Measurements from ENCODE around the gene ERLEC1.
"Not testable (repeated sequence)": the region's sequence is repeated elsewhere in the genome, so short reads cannot be mapped to it uniquely, and the experiment has no call there.

The ERLEC1 gene

GRCh38 chr2:53784436-53784835, 2.4 kb upstream of the ERLEC1 start:
- DNase-seq = no peak

- DNase-seq = no peak
These were observed 1.5 kb upstream of the ERLEC1 start for GRCh38 chr2:53785366-53785765.

- DNase-seq = peak; percentile 63
These were observed 516 bp upstream of the ERLEC1 start for GRCh38 chr2:53786352-53786704.

GRCh38 chr2:53787614-53788289, 908 bp downstream of the ERLEC1 start:
- peak; percentile 46 for DNase-seq

- DNase-seq = no peak
These were observed 6.4 kb downstream of the ERLEC1 start for GRCh38 chr2:53793261-53793660.

- DNase-seq = no peak
These were observed 7.0 kb downstream of the ERLEC1 start for GRCh38 chr2:53793821-53794220.

- no peak for DNase-seq
These were observed 14.7 kb downstream of the ERLEC1 start for GRCh38 chr2:53801547-53801946.

GRCh38 chr2:53802617-53803151, 15.8 kb downstream of the ERLEC1 start:
- no peak for DNase-seq

- no peak for DNase-seq
These were observed 24.8 kb downstream of the ERLEC1 start for GRCh38 chr2:53811601-53812000.

GRCh38 chr2:53813151-53813550, 26.3 kb downstream of the ERLEC1 start:
- DNase-seq = no peak

GRCh38 chr2:53818854-53819435, 32.1 kb downstream of the ERLEC1 start:
- no peak for DNase-seq

- DNase-seq = no peak
These were observed 32.8 kb downstream of the ERLEC1 start for GRCh38 chr2:53819634-53820033.

- DNase-seq = no peak
These were observed 33.2 kb downstream of the ERLEC1 start for GRCh38 chr2:53820048-53820447.

GRCh38 chr2:53820711-53821110, 33.9 kb downstream of the ERLEC1 start:
- DNase-seq = no peak

GRCh38 chr2:53821810-53822209, 35.0 kb downstream of the ERLEC1 start:
- DNase-seq = no peak

GRCh38 chr2:53823639-53824038, 36.8 kb downstream of the ERLEC1 start:
- not testable (repeated sequence) for DNase-seq

- no peak for DNase-seq
These were observed 39.2 kb downstream of the ERLEC1 start for GRCh38 chr2:53826030-53826410.

GRCh38 chr2:53826587-53827397, 39.9 kb downstream of the ERLEC1 start:
- DNase-seq = no peak

GRCh38 chr2:53827398-53828175, 40.7 kb downstream of the ERLEC1 start:
- DNase-seq = no peak

GRCh38 chr2:53828331-53828730, 41.5 kb downstream of the ERLEC1 start:
- DNase-seq = no peak

- DNase-seq = no peak
These were observed 42.6 kb downstream of the ERLEC1 start for GRCh38 chr2:53829273-53829979.

GRCh38 chr2:53829980-53830290, 43.1 kb downstream of the ERLEC1 start:
- DNase-seq = not testable (repeated sequence)

- DNase-seq = no peak
These were observed 53.7 kb downstream of the ERLEC1 start for GRCh38 chr2:53840580-53840979.

All from right forelimb (tissue), 1 donor.